Activated gamma-delta T cell (primary cell): ENCODE measurements around the gene KIR2DL1.
"Not testable (repeated sequence)": the region's sequence is repeated elsewhere in the genome, so short reads cannot be mapped to it uniquely, and the experiment has no call there.

ENCODE experiments used
- DNase-seq: peaks from one replicate; lab custom pipeline; 2025; lab: John Stamatoyannopoulos, UW
- total RNA-seq, 2 donors: gene quantifications; one replicate each; lab custom pipeline; 2026; lab: John Stamatoyannopoulos, UW

KIR2DL1 gene
- total RNA-seq: 0.41 to 0.65 reads per million in 2 donors

- DNase-seq: not testable (repeated sequence)
Observed at GRCh38 chr19:54769646-54770045, at the start of gene KIR2DL1. TSS of gene KIR2DL1 (plus strand) at chr19:54769793. CDS start at chr19:54769851, 58 bp downstream.

- DNase-seq: no peak
Observed at GRCh38 chr19:54724142-54724541, 45.5 kb upstream of the KIR2DL1 start, which contains the start of gene KIR3DL3. TSS of gene KIR3DL3 (plus strand) at chr19:54724442. CDS start at chr19:54724497, 55 bp downstream.

- DNase-seq: no peak
Observed at GRCh38 chr19:54724644-54725043, 44.9 kb upstream of the KIR2DL1 start.

- no peak for DNase-seq
Observed at GRCh38 chr19:54725321-54725720, 44.3 kb upstream of the KIR2DL1 start.

GRCh38 chr19:54727562-54727961, 42.0 kb upstream of the KIR2DL1 start:
- DNase-seq: no peak

GRCh38 chr19:54728167-54728566, 41.4 kb upstream of the KIR2DL1 start:
- DNase-seq: no peak

GRCh38 chr19:54729416-54730188, 40.0 kb upstream of the KIR2DL1 start:
- DNase-seq: no peak

GRCh38 chr19:54731191-54731590, 38.4 kb upstream of the KIR2DL1 start:
- no peak for DNase-seq

GRCh38 chr19:54738306-54738705, 31.3 kb upstream of the KIR2DL1 start, which contains the start of gene KIR2DL3:
TSS of gene KIR2DL3 (plus strand) at chr19:54738513. CDS start at chr19:54738546, 33 bp downstream.
- not testable (repeated sequence) for DNase-seq

- DNase-seq: no peak
Observed at GRCh38 chr19:54738715-54739114, 30.9 kb upstream of the KIR2DL1 start.

GRCh38 chr19:54739587-54740497, 29.8 kb upstream of the KIR2DL1 start:
- DNase-seq: no peak

- not testable (repeated sequence) for DNase-seq
Observed at GRCh38 chr19:54741950-54742349, 27.6 kb upstream of the KIR2DL1 start.

- not testable (repeated sequence) for DNase-seq
Observed at GRCh38 chr19:54744080-54744479, 25.5 kb upstream of the KIR2DL1 start.

GRCh38 chr19:54747614-54748322, 21.8 kb upstream of the KIR2DL1 start:
- DNase-seq: not testable (repeated sequence)

- DNase-seq: not testable (repeated sequence)
Observed at GRCh38 chr19:54750276-54750675, 19.3 kb upstream of the KIR2DL1 start.

GRCh38 chr19:54756204-54757110, 13.1 kb upstream of the KIR2DL1 start:
- DNase-seq: not testable (repeated sequence)

GRCh38 chr19:54758577-54758976, 11.0 kb upstream of the KIR2DL1 start:
- not testable (repeated sequence) for DNase-seq

- DNase-seq: not testable (repeated sequence)
Observed at GRCh38 chr19:54764219-54764618, 5.4 kb upstream of the KIR2DL1 start.

- not testable (repeated sequence) for DNase-seq
Observed at GRCh38 chr19:54766464-54766863, 3.1 kb upstream of the KIR2DL1 start.

GRCh38 chr19:54770511-54770910, 918 bp downstream of the KIR2DL1 start:
- DNase-seq: not testable (repeated sequence)
